GM23338 (cell line): ENCODE measurements around the gene DOP1A. TPM values are rescaled to one million over a fixed set of nuclear protein-coding genes. Genes with fewer than 3 reads are reported as not detected.

Experiments used
- ATAC-seq: fragments of 200-7000 bp; cut with Tn5 transposase; 3 replicates; pipeline ENCODE4 v1.9.1; 2020
- DNase-seq: peaks from one replicate; pipeline ENCODE4 v3.0.0-alpha.2; 2015; ENCODE audit warnings: low spot score
- H2AFZ ChIP-seq: fragments of 200-600 bp; sonication (generic); 2 replicates; pipeline ENCODE4 v1.8.0; 2016; ENCODE audit warnings: antibody characterized with exemption, mild to moderate bottlenecking, moderate library complexity
- H3F3A ChIP-seq: fragments of 200-600 bp; sonication (generic); replicated peaks from 2 replicates; pipeline ENCODE4 v1.8.0; 2017; ENCODE audit warnings: antibody characterized with exemption, mixed run types, low read depth
- H3K27ac ChIP-seq: fragments of 200-600 bp; sonication (generic); 2 replicates; pipeline ENCODE4 v1.6.1; 2016; ENCODE audit warnings: low read depth
- H3K27me3 ChIP-seq: fragments of 200-600 bp; sonication (generic); 2 replicates; pipeline ENCODE4 v1.8.0; 2016; ENCODE audit warnings: mild to moderate bottlenecking, mixed run types, moderate library complexity; ENCODE audit not compliant: insufficient read depth
- H3K36me3 ChIP-seq: fragments of 200-600 bp; sonication (generic); 2 replicates; pipeline ENCODE4 v1.8.0; 2016; ENCODE audit warnings: mild to moderate bottlenecking; ENCODE audit not compliant: insufficient read depth
- H3K4me1 ChIP-seq: fragments of 200-600 bp; sonication (generic); 2 replicates; pipeline ENCODE4 v1.8.0; 2016; ENCODE audit warnings: mild to moderate bottlenecking, moderate library complexity; ENCODE audit not compliant: insufficient read depth
- H3K4me2 ChIP-seq: fragments of 200-600 bp; sonication (generic); 2 replicates; pipeline ENCODE4 v1.7.1; 2017; ENCODE audit warnings: mixed run types
- H3K4me3 ChIP-seq: fragments of 200-600 bp; sonication (generic); 2 replicates; pipeline ENCODE4 v1.6.1; 2016; ENCODE audit warnings: mixed run types
- H3K79me2 ChIP-seq: fragments of 200-600 bp; sonication (generic); replicated peaks from 2 replicates; pipeline ENCODE4 v1.8.0; 2017; ENCODE audit warnings: mild to moderate bottlenecking; ENCODE audit not compliant: insufficient read depth
- H3K9me2 ChIP-seq: fragments of 200-600 bp; sonication (generic); 2 replicates; pipeline ENCODE4 v1.8.0; 2017; ENCODE audit not compliant: insufficient read depth
- H4K20me1 ChIP-seq: fragments of 200-600 bp; sonication (generic); replicated peaks from 2 replicates; pipeline ENCODE4 v1.8.0; 2017; ENCODE audit warnings: mild to moderate bottlenecking; ENCODE audit not compliant: insufficient read depth
- H3K27ac Mint-ChIP-seq: 2 replicates; pipeline ENCODE4 v1.8.0; 2020; ENCODE audit warnings: inconsistent platforms, mild to moderate bottlenecking, moderate library complexity, mixed read lengths
- H3K27me3 Mint-ChIP-seq: 3 replicates; pipeline ENCODE4 v1.8.0; 2022; ENCODE audit warnings: low read depth, mild to moderate bottlenecking, moderate library complexity, mixed read lengths, inconsistent platforms; ENCODE audit not compliant: insufficient read depth, poor library complexity
- H3K36me3 Mint-ChIP-seq: 3 replicates; pipeline ENCODE4 v1.8.0; 2021; ENCODE audit warnings: low read depth, mild to moderate bottlenecking, inconsistent platforms, moderate library complexity, mixed read lengths
- H3K4me1 Mint-ChIP-seq: 3 replicates; pipeline ENCODE4 v1.8.0; 2020; ENCODE audit warnings: mild to moderate bottlenecking, inconsistent platforms, mixed read lengths
- H3K4me3 Mint-ChIP-seq: 3 replicates; pipeline ENCODE4 v1.8.0; 2021; ENCODE audit warnings: moderate library complexity, mild to moderate bottlenecking, inconsistent platforms, mixed read lengths
- H3K9me3 Mint-ChIP-seq: 3 replicates; pipeline ENCODE4 v1.8.0; 2020; ENCODE audit warnings: moderate library complexity, mild to moderate bottlenecking, inconsistent platforms, mixed read lengths
- CTCF ChIP-seq, 2 experiments: fragments of 200-600 bp in 1 of 2; sonication (generic) in 1 of 2; conservative IDR thresholded peaks; 2 replicates each; pipeline versions ENCODE4 v1.5.1 to v1.6.1; 2016 to 2017; ENCODE audit warnings: antibody characterized with exemption in 2 of 2, low read depth in 2 of 2, mild to moderate bottlenecking in 2 of 2, moderate library complexity in 1 of 2
- EZH2phosphoT487 ChIP-seq: fragments of 200-600 bp; sonication (generic); IDR thresholded peaks from one replicate; pipeline ENCODE4 v1.8.1; 2018; ENCODE audit warnings: antibody characterized with exemption; ENCODE audit not compliant: unreplicated experiment
- STAT1 ChIP-seq: IDR thresholded peaks from one replicate; pipeline ENCODE4 v1.6.1; 2016; ENCODE audit warnings: antibody characterized with exemption; ENCODE audit not compliant: unreplicated experiment
- polyA plus RNA-seq: library from polyadenylated mRNA; unstranded; fragments of >200 nt; fragmentation: Nextera tagmentation; extraction: Ambion mirVana; gene quantifications from 2 replicates; pipeline ENCODE4 v1.2.1, GENCODE V29; 2016
- total RNA-seq: library from RNA; depleted of rRNA; stranded (reverse); fragments of >200 nt; shearing (Covaris generic); gene quantifications from 2 replicates; pipeline ENCODE4 v1.2.3, GENCODE V29; 2014
- TF ChIP-seq, protein P1 (sequence below): fragments of 250-450 bp; sonication (Bioruptor Pico); IDR thresholded peaks from 2 replicates; pipeline ENCODE4 v1.5.0; 2020; ENCODE audit warnings: mild to moderate bottlenecking, moderate library complexity

DOP1A gene
- total and polyA plus RNA-seq, 2 experiments from 2014 or later: 3.9 to 18.6 TPM

DNA sequence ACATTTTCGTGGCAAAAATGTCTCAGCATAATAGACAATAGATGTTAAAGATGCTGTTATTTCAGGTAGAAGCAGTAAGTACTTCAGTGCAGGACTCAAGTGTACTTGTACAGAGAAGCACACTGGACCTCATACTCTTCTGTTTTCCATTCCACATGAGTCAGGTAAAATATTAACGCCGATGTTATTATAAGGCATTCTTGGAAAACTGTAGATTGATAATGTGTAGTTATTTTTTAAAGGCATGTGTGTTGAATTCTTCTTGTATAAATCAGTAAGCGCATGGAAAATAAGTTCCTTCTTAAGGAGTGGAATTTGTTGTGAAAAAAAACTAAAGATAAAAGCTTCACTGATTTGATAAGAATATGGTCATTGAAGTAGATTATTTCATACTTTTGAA is 45.8 kb downstream of the DOP1A start:
- DNase-seq: no peak
- H3K79me2 ChIP-seq: no peaks in the 10 kb centered on the region
- 0 out of 2 replicates have a peak, but pooled peaks cover 4% of the 10 kb centered on the region for H3K4me1 ChIP-seq
- H3K36me3 Mint-ChIP-seq: peaks cover 4% of the 10 kb centered on the region; the same call in 1 of the 3 replicates
- H3K4me3 Mint-ChIP-seq: no peak overlapping the region
- no peak for ATAC-seq
- no peaks in the 10 kb centered on the region for H3F3A ChIP-seq
- no peak overlapping the region for H3K27ac ChIP-seq
- no peaks in the 10 kb centered on the region for H4K20me1 ChIP-seq
- TF ChIP-seq, protein P1, sequence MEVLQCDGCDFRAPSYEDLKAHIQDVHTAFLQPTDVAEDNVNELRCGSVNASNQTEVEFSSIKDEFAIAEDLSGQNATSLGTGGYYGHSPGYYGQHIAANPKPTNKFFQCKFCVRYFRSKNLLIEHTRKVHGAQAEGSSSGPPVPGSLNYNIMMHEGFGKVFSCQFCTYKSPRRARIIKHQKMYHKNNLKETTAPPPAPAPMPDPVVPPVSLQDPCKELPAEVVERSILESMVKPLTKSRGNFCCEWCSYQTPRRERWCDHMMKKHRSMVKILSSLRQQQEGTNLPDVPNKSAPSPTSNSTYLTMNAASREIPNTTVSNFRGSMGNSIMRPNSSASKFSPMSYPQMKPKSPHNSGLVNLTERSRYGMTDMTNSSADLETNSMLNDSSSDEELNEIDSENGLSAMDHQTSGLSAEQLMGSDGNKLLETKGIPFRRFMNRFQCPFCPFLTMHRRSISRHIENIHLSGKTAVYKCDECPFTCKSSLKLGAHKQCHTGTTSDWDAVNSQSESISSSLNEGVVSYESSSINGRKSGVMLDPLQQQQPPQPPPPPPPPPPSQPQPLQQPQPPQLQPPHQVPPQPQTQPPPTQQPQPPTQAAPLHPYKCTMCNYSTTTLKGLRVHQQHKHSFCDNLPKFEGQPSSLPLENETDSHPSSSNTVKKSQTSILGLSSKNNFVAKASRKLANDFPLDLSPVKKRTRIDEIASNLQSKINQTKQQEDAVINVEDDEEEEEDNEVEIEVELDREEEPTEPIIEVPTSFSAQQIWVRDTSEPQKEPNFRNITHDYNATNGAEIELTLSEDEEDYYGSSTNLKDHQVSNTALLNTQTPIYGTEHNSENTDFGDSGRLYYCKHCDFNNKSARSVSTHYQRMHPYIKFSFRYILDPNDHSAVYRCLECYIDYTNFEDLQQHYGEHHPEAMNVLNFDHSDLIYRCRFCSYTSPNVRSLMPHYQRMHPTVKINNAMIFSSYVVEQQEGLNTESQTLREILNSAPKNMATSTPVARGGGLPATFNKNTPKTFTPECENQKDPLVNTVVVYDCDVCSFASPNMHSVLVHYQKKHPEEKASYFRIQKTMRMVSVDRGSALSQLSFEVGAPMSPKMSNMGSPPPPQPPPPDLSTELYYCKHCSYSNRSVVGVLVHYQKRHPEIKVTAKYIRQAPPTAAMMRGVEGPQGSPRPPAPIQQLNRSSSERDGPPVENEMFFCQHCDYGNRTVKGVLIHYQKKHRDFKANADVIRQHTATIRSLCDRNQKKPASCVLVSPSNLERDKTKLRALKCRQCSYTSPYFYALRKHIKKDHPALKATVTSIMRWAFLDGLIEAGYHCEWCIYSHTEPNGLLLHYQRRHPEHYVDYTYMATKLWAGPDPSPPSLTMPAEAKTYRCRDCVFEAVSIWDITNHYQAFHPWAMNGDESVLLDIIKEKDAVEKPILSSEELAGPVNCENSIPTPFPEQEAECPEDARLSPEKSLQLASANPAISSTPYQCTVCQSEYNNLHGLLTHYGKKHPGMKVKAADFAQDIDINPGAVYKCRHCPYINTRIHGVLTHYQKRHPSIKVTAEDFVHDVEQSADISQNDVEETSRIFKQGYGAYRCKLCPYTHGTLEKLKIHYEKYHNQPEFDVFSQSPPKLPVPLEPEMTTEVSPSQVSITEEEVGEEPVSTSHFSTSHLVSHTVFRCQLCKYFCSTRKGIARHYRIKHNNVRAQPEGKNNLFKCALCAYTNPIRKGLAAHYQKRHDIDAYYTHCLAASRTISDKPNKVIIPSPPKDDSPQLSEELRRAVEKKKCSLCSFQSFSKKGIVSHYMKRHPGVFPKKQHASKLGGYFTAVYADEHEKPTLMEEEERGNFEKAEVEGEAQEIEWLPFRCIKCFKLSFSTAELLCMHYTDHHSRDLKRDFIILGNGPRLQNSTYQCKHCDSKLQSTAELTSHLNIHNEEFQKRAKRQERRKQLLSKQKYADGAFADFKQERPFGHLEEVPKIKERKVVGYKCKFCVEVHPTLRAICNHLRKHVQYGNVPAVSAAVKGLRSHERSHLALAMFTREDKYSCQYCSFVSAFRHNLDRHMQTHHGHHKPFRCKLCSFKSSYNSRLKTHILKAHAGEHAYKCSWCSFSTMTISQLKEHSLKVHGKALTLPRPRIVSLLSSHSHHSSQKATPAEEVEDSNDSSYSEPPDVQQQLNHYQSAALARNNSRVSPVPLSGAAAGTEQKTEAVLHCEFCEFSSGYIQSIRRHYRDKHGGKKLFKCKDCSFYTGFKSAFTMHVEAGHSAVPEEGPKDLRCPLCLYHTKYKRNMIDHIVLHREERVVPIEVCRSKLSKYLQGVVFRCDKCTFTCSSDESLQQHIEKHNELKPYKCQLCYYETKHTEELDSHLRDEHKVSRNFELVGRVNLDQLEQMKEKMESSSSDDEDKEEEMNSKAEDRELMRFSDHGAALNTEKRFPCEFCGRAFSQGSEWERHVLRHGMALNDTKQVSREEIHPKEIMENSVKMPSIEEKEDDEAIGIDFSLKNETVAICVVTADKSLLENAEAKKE (CRISPR knock-in tag): no peak
- no peak overlapping the region for H3K27ac Mint-ChIP-seq
- no peak overlapping the region for H2AFZ ChIP-seq
- no peak overlapping the region for H3K4me3 ChIP-seq
- no peaks in the 10 kb centered on the region for H3K27me3 Mint-ChIP-seq
- peaks cover 11% of the 10 kb centered on the region; the same call in 2 of the 3 replicates for H3K4me1 Mint-ChIP-seq
- no peak overlapping the region for H3K4me2 ChIP-seq
- no peaks in the 10 kb centered on the region for H3K9me3 Mint-ChIP-seq
- H3K9me2 ChIP-seq: no peaks in the 10 kb centered on the region
- no peaks in the 10 kb centered on the region for H3K27me3 ChIP-seq
- no peaks in the 10 kb centered on the region for H3K36me3 ChIP-seq

- no peak overlapping the region for H3K4me3 ChIP-seq
- no peak overlapping the region for H3K4me2 ChIP-seq
- H4K20me1 ChIP-seq: no peaks in the 10 kb centered on the region
- no peaks in the 10 kb centered on the region for H3F3A ChIP-seq
- 0 out of 2 replicates have a peak, but pooled peaks cover 4% of the 10 kb centered on the region for H3K4me1 ChIP-seq
- Mint-ChIP-seq H3K27ac (no peak overlapping the region), H3K4me3 (no peak overlapping the region), H3K27me3 (no peaks in the 10 kb centered on the region), H3K4me1 (peaks cover 11% of the 10 kb centered on the region; the same call in 2 of the 3 replicates), H3K36me3 (peaks cover 4% of the 10 kb centered on the region; the same call in 1 of the 3 replicates), H3K9me3 (no peaks in the 10 kb centered on the region)
- no peak overlapping the region for H2AFZ ChIP-seq
- no peak overlapping the region for H3K27ac ChIP-seq
- DNase-seq: no peak
- ATAC-seq: no peak
- H3K79me2 ChIP-seq: no peaks in the 10 kb centered on the region
- no peaks in the 10 kb centered on the region for H3K27me3 ChIP-seq
- H3K9me2 ChIP-seq: no peaks in the 10 kb centered on the region
- H3K36me3 ChIP-seq: no peaks in the 10 kb centered on the region
- TF ChIP-seq STAT1 (no peak), EZH2phosphoT487 (no peak), CTCF (conservative IDR thresholded peaks at IDR 0.05; ENCODE audit: low read depth in 2 of 2) (no peak)
- TF ChIP-seq, protein P1 (CRISPR knock-in tag): no peak
Measured at GRCh38 chr6:83114164-83114563, 46.7 kb downstream of the DOP1A start.
